K562 (cell line): ENCODE results near the gene POTEF. TPM values are rescaled to one million over a fixed set of nuclear protein-coding genes. Genes with fewer than 3 reads are reported as not detected.
"Not testable (repeated sequence)": the region's sequence is repeated elsewhere in the genome, so short reads cannot be mapped to it uniquely, and the experiment has no call there.

Source experiments
- ATAC-seq: fragments of 200-7000 bp; cut with Tn5 transposase; 3 replicates; pipeline ENCODE4 v1.9.1; 2020; ENCODE audit warnings: moderate library complexity
- BruUV-seq: library from RNA; stranded (reverse); fragments of 400-500 nt; replicated peaks from 2 replicates; lab custom pipeline; 2021; lab: Mats Ljungman, UMichigan
- CTCF ChIA-PET: fragments of 300-600 bp; formaldehyde crosslinking; extraction: SDS; loops from one replicate; lab custom pipeline; 2021; ENCODE audit warnings: low intra/inter-chr PET ratio; lab: Yijun Ruan, JAX
- POLR2A ChIA-PET: fragments of 300-600, 350-650 bp; sonication (Branson Sonifier 250); formaldehyde crosslinking; extraction: SDS; loops from one replicate; lab custom pipeline; 2021; ENCODE audit warnings: antibody characterized with exemption, inconsistent platforms; lab: Yijun Ruan, JAX
- DNase-seq, 4 experiments: peaks; one replicate each; pipeline versions ENCODE4 v3.0.0 to v3.0.0-alpha.2; 2011 to 2018; ENCODE audit warnings: low spot score in 3 of 4, mixed read lengths in 3 of 4; ENCODE audit errors: extremely low read depth in 1 of 4
- FAIRE-seq: peaks from 2 replicates; lab custom pipeline; 2011; peaks lifted over from hg19 to GRCh38; lab: Jason Lieb, UNC
- H2AFZ ChIP-seq: 2 replicates; pipeline ENCODE4 v1.6.0; 2011; ENCODE audit warnings: low read depth, low read length, control low read depth, inconsistent platforms
- H3K27ac ChIP-seq: fragments of 200-600 bp; 3 replicates; pipeline ENCODE4 v1.8.0; 2011; ENCODE audit warnings: low read depth, mild to moderate bottlenecking, control low read depth, inconsistent platforms, low read length, moderate library complexity, mixed read lengths; ENCODE audit errors: extremely low read depth
- H3K27me3 ChIP-seq, 2 experiments: fragments of 300-600 bp in 1 of 2; 2 replicates in 1 of 2; 3 replicates in 1 of 2; pipeline versions ENCODE4 v1.6.0 to v1.8.0; 2011; ENCODE audit warnings: inconsistent platforms in 2 of 2, low read length in 2 of 2, mild to moderate bottlenecking in 1 of 2, mixed read lengths in 1 of 2, moderate library complexity in 1 of 2; ENCODE audit not compliant: control insufficient read depth in 2 of 2, insufficient read depth in 2 of 2
- H3K36me3 ChIP-seq: fragments of 300-600 bp; 3 replicates; pipeline ENCODE4 v1.8.0; 2011; ENCODE audit warnings: mild to moderate bottlenecking, low read length, inconsistent platforms; ENCODE audit not compliant: control insufficient read depth, insufficient read depth
- H3K4me1 ChIP-seq, 2 experiments: fragments of 200-600 bp in 1 of 2; replicated peaks in 1 of 2; 2 replicates in 1 of 2; 3 replicates in 1 of 2; pipeline versions ENCODE4 v1.5.1 to v1.8.0; 2011; ENCODE audit warnings: inconsistent platforms in 2 of 2, low read length in 2 of 2, mild to moderate bottlenecking in 1 of 2, mixed read lengths in 1 of 2, moderate library complexity in 1 of 2; ENCODE audit not compliant: control insufficient read depth in 2 of 2, insufficient read depth in 2 of 2
- H3K4me2 ChIP-seq: 2 replicates; pipeline ENCODE4 v1.6.1; 2011; ENCODE audit warnings: low read length, control low read depth, inconsistent platforms, mixed read lengths; ENCODE audit not compliant: insufficient read depth
- H3K4me3 ChIP-seq: fragments of 200-600 bp; sonication (generic), shearing (Covaris generic); 2 replicates; pipeline ENCODE4 v1.5.1; 2016; ENCODE audit warnings: control low read depth, inconsistent platforms
- H3K79me2 ChIP-seq: fragments of 200-600 bp; 3 replicates; pipeline ENCODE4 v1.8.0; 2011; ENCODE audit warnings: low read length, inconsistent platforms; ENCODE audit not compliant: control insufficient read depth, insufficient read depth
- H3K9ac ChIP-seq, 2 experiments: 2 replicates each; pipeline versions ENCODE4 v1.6.0 to v1.6.1; 2011; ENCODE audit warnings: low read depth in 2 of 2, low read length in 2 of 2, control low read depth in 1 of 2, inconsistent platforms in 1 of 2, mild to moderate bottlenecking in 1 of 2, mixed read lengths in 1 of 2; ENCODE audit not compliant: insufficient read depth in 1 of 2
- H3K9me1 ChIP-seq: one replicate; pipeline ENCODE4 v1.6.0; 2011; ENCODE audit warnings: inconsistent platforms, mild to moderate bottlenecking, low read length, moderate library complexity; ENCODE audit not compliant: control insufficient read depth, insufficient read depth
- H3K9me3 ChIP-seq: replicated peaks from 2 replicates; pipeline ENCODE4 v1.5.1; 2011; ENCODE audit warnings: low read depth, low read length, inconsistent platforms; ENCODE audit not compliant: control insufficient read depth, insufficient read depth
- H4K20me1 ChIP-seq: replicated peaks from 2 replicates; pipeline ENCODE4 v1.6.1; 2011; ENCODE audit warnings: low read length, inconsistent platforms, mixed read lengths; ENCODE audit not compliant: control insufficient read depth, insufficient read depth
- NFIC ChIP-seq: fragments of 450-650 bp; IDR thresholded peaks from 2 replicates; pipeline ENCODE4 v1.6.1; 2017; ENCODE audit warnings: mild to moderate bottlenecking, inconsistent platforms
- POLR2G ChIP-seq: fragments of 200-400 bp; formaldehyde crosslinking; IDR thresholded peaks from 2 replicates; pipeline ENCODE4 v1.6.1; 2017; ENCODE audit warnings: low read depth, mild to moderate bottlenecking, antibody characterized with exemption, low read length, moderate library complexity
- WGBS: fragments of 100-300 bp; shearing (Covaris generic); methylation state at CpG from one replicate; pipeline ENCODE4 v1.1.6; 2016; ENCODE audit warnings: low coverage, mixed read lengths; ENCODE audit not compliant: insufficient coverage; ENCODE audit errors: missing lambda C conversion rate; 5-methylcytosine and 5-hydroxymethylcytosine counted together
- in situ Hi-C: fragments of 300-500 bp; cut with MboI; formaldehyde crosslinking; loops from 4 replicates; pipeline ENCODE4 v1.15.0; 2018; ENCODE audit warnings: inconsistent platforms, mixed read lengths
- intact Hi-C: fragments of 100-400 bp; cut with micrococcal nuclease; formaldehyde crosslinking; loops from 2 replicates; pipeline ENCODE4 v1.14.2; 2022
- polyA plus RNA-seq, 8 experiments: library from polyadenylated mRNA; depleted of rRNA in 4 of 8; stranded (reverse) in 5 of 8; unstranded in 3 of 8; fragments of >200 nt; fragmentation: Nextera tagmentation in 2 of 8; fragmentation: Illumina TruSeq in 1 of 8; extraction: Ambion mirVana in 2 of 8; extraction: Trizol in 1 of 8; gene quantifications; 2 replicates each; pipeline versions ENCODE4 v1.2.1 to v1.2.3, GENCODE V29; 2011 to 2014; ENCODE audit warnings: inconsistent platforms in 1 of 8, missing spikeins in 1 of 8
- total RNA-seq, 7 experiments: library from RNA; depleted of rRNA in 6 of 7; stranded (reverse); fragments of >200 nt in 6 of 7; fragmentation: Illumina TruSeq in 2 of 7; extraction: Trizol in 2 of 7; gene quantifications; 2 replicates each; pipeline versions ENCODE4 v1.2.1 to v1.2.3, GENCODE V29; 2011 to 2021; ENCODE audit warnings: low replicate concordance in 1 of 7

The POTEF gene
- total and polyA plus RNA-seq, 9 of the 15 experiments (the other 6 are each of a cell fraction or from before 2014, with no cell fraction given): 0.04 to 2.2 (median 0.27) TPM; not detected in 1

- DNase-seq, in situ Hi-C loops: not testable (repeated sequence)
- 56% methylated on average over 4 of the region's 7 CpGs for WGBS
These were observed 11.5 kb upstream of the POTEF start for GRCh38 chr2:130140516-130140915.

GRCh38 chr2:130139331-130140280 is 10.6 kb upstream of the POTEF start:
- H4K20me1 ChIP-seq, H3K27ac ChIP-seq, BruUV-seq, DNase-seq, H3K4me3 ChIP-seq, H3K79me2 ChIP-seq, H3K36me3 ChIP-seq, H3K27me3 ChIP-seq, ATAC-seq, H3K9me1 ChIP-seq, intact Hi-C loops, CTCF ChIA-PET, FAIRE-seq, H3K9ac ChIP-seq, H3K4me2 ChIP-seq, H3K9me3 ChIP-seq, H2AFZ ChIP-seq, POLR2A ChIA-PET: not testable (repeated sequence)
- WGBS: 46% methylated on average over 22 of the region's 30 CpGs
- H3K4me1 ChIP-seq: peaks cover 0 to 15% of the 10 kb centered on the region in 2 experiments; a peak in 2 of 5 replicates
- 0 out of 2 replicates have a peak, but pooled peaks have one; percentile 11 for TF ChIP-seq NFIC
- TF ChIP-seq POLR2G: peak; percentile 50
- in situ Hi-C loops: loop anchor here (10.0 kb wide), 1 partner anchor 1075 kb away; no protein-coding TSS in a partner anchor

More at GRCh38 chr2:130140516-130140915, 11.5 kb upstream of the POTEF start:
- H3K27ac ChIP-seq, FAIRE-seq, H4K20me1 ChIP-seq, H3K9me1 ChIP-seq, ATAC-seq, POLR2A ChIA-PET, H3K9me3 ChIP-seq, CTCF ChIA-PET, intact Hi-C loops, H3K79me2 ChIP-seq, H3K4me3 ChIP-seq, BruUV-seq, H3K36me3 ChIP-seq, H3K9ac ChIP-seq, H2AFZ ChIP-seq, H3K4me2 ChIP-seq, H3K27me3 ChIP-seq: not testable (repeated sequence)
- peaks cover 0 to 21% of the 10 kb centered on the region in 2 experiments; a peak in 2 of 5 replicates for H3K4me1 ChIP-seq
